ENCODE data around the gene PRR7. TPM values are rescaled to one million over a fixed set of nuclear protein-coding genes. Genes with fewer than 3 reads are reported as not detected.

The PRR7 gene
- total and polyA plus RNA-seq, 4 donors: 0.17 to 1.4 (median 0.49) TPM

- peak; percentile 96 for DNase-seq (ENCODE audit: low spot score)
- Histone ChIP-seq H3K4me1 (ENCODE audit: control insufficient read depth in 4 of 4, insufficient read depth in 4 of 4, low read length in 3 of 4) (peaks cover 3 to 27% (median 15%) of the 10 kb centered on the region in 4 donors), H3K27me3 (ENCODE audit: control insufficient read depth in 4 of 4, insufficient read depth in 4 of 4, low read length in 3 of 4) (no peaks in the 10 kb centered on the region), H3K9me3 (ENCODE audit: control insufficient read depth in 4 of 4, low read length in 3 of 4) (no peaks in the 10 kb centered on the region), H3K4me3 (ENCODE audit: low read depth in 1 of 3, low read length in 3 of 3) (peak overlapping the region; percentile 55 to 81 (median 60)), H3K9ac (ENCODE audit: low read depth in 1 of 2, low read length in 2 of 2) (peak overlapping the region in 1 of 2 donors; percentile 66), H3K36me3 (ENCODE audit: control insufficient read depth in 4 of 4, insufficient read depth in 3 of 4, low read depth in 1 of 4, low read length in 3 of 4) (no peaks in the 10 kb centered on the region), H3K27ac (ENCODE audit: low read depth in 1 of 2, low read length in 2 of 2) (peak overlapping the region; percentile 67 to 80)
- no peak for TF ChIP-seq FOXA1 (IDR thresholded peaks at IDR 0.05)
- no peak for TF ChIP-seq JUND (IDR thresholded peaks at IDR 0.05)
- TF ChIP-seq ATF3 (IDR thresholded peaks at IDR 0.05): no peak
- peak; percentile 97 for TF ChIP-seq CTCF (IDR thresholded peaks at IDR 0.05; ENCODE audit: low read depth, low read length, missing input control)
- no peak for TF ChIP-seq ZBTB33 (IDR thresholded peaks at IDR 0.05)
- no peak for TF ChIP-seq NR2F2 (IDR thresholded peaks at IDR 0.05)
- TF ChIP-seq HNF4G (IDR thresholded peaks at IDR 0.05): no peak
- no peak for TF ChIP-seq RXRA (IDR thresholded peaks at IDR 0.05)
- no peak for TF ChIP-seq SP1 (IDR thresholded peaks at IDR 0.05)
- no peak for TF ChIP-seq GABPA (IDR thresholded peaks at IDR 0.05 in 1 of 2, conservative IDR thresholded peaks at IDR 0.05 in 1 of 2)
- no peak for TF ChIP-seq REST (IDR thresholded peaks at IDR 0.05)
- TF ChIP-seq FOXA2 (IDR thresholded peaks at IDR 0.05): no peak
- no peak for TF ChIP-seq MAX (IDR thresholded peaks at IDR 0.05)
- peak; percentile 82 to 84 for TF ChIP-seq RAD21 (IDR thresholded peaks at IDR 0.05)
- WGBS: under 1% methylated on average over 84 of the region's 84 CpGs
Measured at GRCh38 chr5:177454397-177455035, 7.9 kb downstream of the PRR7 start.

All from liver (tissue), 9 donors.